ENCODE results near the gene ZNF775. TPM values are rescaled to one million over a fixed set of nuclear protein-coding genes. Genes with fewer than 3 reads are reported as not detected.

ZNF775 gene
- polyA plus RNA-seq, 3 donors from 2014 or later, result 3.3 to 5.5 (median 5.5) TPM

GRCh38 chr7:150406567-150407421 is 27.7 kb downstream of the ZNF775 start:
- Mint-ChIP-seq H3K9me3 (no peaks in the 10 kb centered on the region), H3K4me1 (peaks cover 41 to 42% of the 10 kb centered on the region in 2 donors), H3K36me3 (peaks cover 5 to 13% (median 7%) of the 10 kb centered on the region in 3 donors), H3K27ac (peak overlapping the region; percentile 90 to 98 (median 97)), H3K27me3 (ENCODE audit: low read depth in 3 of 3) (peaks cover 0 to 7% (median 5%) of the 10 kb centered on the region in 3 donors), H3K4me3 (peak overlapping the region; percentile 87 to 98 (median 95))
- peak; percentile 44 to 49 (median 47) for DNase-seq

DNA sequence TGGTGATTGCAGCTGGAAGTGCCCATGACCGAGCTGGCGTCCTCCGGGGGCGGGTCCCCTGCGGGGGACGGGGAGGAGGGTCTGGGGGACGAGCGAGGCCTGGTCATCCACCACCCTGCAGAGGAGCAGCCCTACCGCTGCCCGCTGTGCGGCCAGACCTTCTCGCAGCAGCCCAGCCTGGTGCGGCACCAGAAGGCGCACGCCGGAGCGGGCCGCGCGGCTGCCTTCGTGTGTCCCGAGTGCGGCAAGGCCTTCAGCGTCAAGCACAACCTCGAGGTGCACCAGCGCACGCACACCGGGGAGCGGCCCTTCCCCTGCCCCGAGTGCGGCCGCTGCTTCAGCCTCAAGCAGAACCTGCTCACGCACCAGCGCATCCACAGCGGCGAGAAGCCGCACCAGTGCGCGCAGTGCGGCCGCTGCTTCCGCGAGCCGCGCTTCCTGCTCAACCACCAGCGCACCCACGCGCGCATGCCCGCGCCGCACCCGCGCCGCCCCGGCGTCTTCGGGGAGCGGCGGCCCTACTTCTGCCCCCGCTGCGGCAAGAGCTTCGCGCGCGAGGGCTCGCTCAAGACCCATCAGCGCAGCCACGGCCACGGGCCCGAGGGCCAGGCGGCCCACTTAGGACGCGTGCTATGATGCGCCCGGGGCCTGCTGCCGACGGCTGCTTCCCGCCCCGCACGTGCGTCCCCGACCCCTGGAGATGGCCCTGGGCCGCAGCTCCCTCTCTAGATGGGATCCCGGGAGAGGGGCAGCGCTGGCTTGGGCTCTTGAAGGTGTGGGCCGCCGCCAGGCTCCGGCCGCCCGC is 28.7 kb downstream of the ZNF775 start:
- Mint-ChIP-seq H3K4me1 (peaks cover 39 to 42% of the 10 kb centered on the region in 2 donors), H3K27ac (peak overlapping the region in 1 of 6 donors; percentile 90), H3K4me3 (no peak overlapping the region), H3K9me3 (no peaks in the 10 kb centered on the region), H3K27me3 (ENCODE audit: low read depth in 3 of 3) (peaks cover 0 to 7% (median 5%) of the 10 kb centered on the region in 3 donors), H3K36me3 (peaks cover 5 to 13% (median 7%) of the 10 kb centered on the region in 3 donors)
- DNase-seq, result no peak

DNA sequence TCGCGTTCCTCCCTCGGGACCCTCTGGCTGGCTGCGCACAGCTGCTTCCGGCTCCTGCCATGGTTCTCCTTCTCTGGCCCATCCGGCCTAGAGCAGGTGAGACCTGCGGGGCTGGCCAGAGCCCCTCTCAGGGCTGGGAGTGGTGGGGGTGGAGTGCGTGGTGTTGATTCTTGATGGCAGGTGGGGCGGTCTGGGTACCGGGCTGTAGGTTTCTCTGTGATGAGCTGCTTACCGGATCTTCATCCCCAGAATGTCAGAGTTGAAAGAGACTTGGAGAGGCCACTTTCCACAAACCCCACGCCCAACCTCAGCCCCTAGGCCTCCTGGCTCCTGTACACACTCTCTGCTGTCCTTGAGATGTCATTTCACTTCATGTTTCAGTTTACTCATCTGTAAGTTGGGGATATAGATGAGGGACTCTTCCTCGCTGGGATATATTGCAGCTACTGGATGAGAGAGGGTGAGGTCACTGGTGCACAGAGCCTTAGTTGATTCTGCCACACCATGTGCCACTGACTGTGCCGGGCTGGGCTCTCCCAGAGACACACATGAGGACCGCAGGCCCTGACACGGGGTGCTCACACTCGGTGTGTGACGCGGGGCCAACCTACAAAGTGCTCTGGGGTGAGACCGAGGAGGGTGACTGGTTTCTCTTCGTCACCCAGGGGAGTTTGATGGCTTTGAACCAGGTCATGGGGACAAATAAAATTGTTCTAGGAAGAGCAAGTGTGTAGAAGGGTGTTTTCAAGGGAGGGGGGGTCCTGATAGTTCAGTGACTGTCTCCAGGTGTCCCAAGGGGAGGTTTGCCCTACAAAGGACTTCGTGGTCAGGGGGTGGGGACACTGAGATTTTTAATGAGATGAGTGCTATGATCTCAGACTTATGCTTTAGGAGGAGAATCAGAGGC is 29.5 kb downstream of the ZNF775 start:
- no peak for DNase-seq
- Mint-ChIP-seq H3K27me3 (ENCODE audit: low read depth in 3 of 3) (peaks cover 0 to 7% (median 5%) of the 10 kb centered on the region in 3 donors), H3K4me1 (peaks cover 32 to 38% of the 10 kb centered on the region in 2 donors), H3K27ac (peak overlapping the region; percentile 8 to 77 (median 61)), H3K4me3 (peak overlapping the region in 1 of 5 donors; percentile 0), H3K36me3 (peaks cover 5 to 13% (median 7%) of the 10 kb centered on the region in 3 donors), H3K9me3 (no peaks in the 10 kb centered on the region)

DNA sequence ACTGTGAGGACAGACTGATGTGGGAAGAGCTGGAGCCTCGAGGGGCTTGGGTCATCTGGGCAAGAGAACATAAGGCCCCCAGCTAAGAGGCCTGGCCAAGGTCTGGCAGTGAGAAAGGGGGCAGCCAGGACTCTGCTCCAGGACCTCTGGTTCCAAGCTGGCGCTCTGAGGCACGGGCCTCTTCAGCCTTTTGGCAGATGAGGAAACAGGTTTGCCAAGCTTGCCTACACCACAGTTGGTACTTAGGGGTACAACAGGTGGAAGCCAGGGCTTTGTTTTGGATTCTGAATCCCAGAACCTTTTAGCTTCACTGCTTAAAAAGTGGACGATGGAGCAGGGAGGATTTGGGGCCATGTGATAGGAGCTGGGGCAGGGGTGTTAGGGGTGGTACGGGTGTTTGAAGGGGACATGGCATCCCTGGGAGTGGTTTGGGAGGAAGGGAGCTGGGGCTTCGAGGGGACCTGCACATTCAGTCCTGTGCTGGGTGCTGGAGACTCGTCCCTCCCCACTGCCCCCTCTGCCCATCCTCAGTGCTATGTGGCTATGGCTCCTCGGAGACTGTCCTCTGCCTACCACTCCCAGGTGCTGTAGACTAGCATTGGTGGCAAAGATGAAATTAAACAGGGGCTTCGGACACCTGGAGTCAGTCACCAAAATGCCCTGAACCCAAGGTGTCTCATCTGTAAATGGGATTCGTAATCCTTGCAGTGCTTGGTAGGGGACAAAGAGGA is 30.3 kb downstream of the ZNF775 start:
- peak overlapping the region in 4 of 6 donors; percentile 8 to 77 (median 56) for H3K27ac Mint-ChIP-seq
- peaks cover 24 to 30% of the 10 kb centered on the region in 2 donors for H3K4me1 Mint-ChIP-seq
- no peak overlapping the region for H3K4me3 Mint-ChIP-seq
- peaks cover 5 to 13% (median 7%) of the 10 kb centered on the region in 3 donors for H3K36me3 Mint-ChIP-seq
- no peaks in the 10 kb centered on the region for H3K9me3 Mint-ChIP-seq
- peaks cover 0 to 6% (median 5%) of the 10 kb centered on the region in 3 donors for H3K27me3 Mint-ChIP-seq (ENCODE audit: low read depth in 3 of 3)
- DNase-seq, result no peak

DNA sequence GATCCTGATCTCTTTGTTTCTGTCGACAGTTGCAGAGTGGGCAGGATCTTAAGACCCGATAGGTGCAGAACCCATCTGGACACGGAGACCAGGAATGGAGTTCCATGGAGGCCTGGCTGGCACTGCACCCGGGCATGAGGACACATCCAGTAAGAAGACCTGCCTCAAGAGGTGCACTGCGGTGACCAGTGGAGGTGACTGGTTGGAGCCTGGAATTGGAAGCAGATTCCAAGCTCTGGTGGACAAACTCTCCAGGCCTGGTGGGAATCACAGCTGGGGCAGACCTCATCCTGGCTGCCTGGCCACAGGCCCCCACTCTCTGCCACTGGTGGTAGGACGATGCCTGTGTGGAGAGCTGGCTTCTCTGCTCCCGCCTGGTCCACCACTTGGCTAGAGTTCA is 31.0 kb downstream of the ZNF775 start:
- H3K27me3 Mint-ChIP-seq (ENCODE audit: low read depth in 3 of 3), result peaks cover 0 to 5% (median 4%) of the 10 kb centered on the region in 3 donors
- no peak for DNase-seq
- H3K27ac Mint-ChIP-seq, result no peak overlapping the region
- no peak overlapping the region for H3K4me3 Mint-ChIP-seq
- peaks cover 22 to 26% of the 10 kb centered on the region in 2 donors for H3K4me1 Mint-ChIP-seq
- H3K9me3 Mint-ChIP-seq, result no peaks in the 10 kb centered on the region
- H3K36me3 Mint-ChIP-seq, result peaks cover 5 to 13% (median 7%) of the 10 kb centered on the region in 3 donors

- H3K4me3 Mint-ChIP-seq, result no peak overlapping the region
These were observed 31.7 kb downstream of the ZNF775 start for GRCh38 chr7:150410680-150411346.

DNA sequence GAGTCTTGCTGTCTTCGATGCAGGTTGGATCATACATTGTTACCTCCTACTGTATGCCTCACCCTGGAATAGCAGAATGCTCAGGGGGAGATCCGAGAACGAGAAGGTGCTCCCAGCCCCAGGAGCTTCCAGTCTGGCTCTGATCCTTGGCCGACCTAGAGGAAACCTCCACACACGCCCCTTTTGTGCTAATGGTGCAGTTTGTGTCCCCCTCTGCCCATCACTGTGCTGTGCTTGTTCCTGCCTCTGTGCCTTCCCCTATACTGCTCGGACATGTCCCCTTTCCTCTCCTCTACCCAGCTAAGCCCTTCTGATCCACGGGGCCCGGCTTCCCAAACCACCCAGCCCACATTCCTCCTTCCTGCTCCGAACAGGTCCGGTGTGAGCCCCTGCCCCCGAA is 32.5 kb downstream of the ZNF775 start:
- H3K4me3 Mint-ChIP-seq, result no peak overlapping the region
- no peak for DNase-seq
- H3K27ac Mint-ChIP-seq, result peak overlapping the region in 1 of 6 donors; percentile 22
- no peaks in the 10 kb centered on the region for H3K9me3 Mint-ChIP-seq
- peaks cover 5 to 13% (median 7%) of the 10 kb centered on the region in 3 donors for H3K36me3 Mint-ChIP-seq
- H3K27me3 Mint-ChIP-seq (ENCODE audit: low read depth in 3 of 3), result no peaks in the 10 kb centered on the region
- peaks cover 11 to 13% of the 10 kb centered on the region in 2 donors for H3K4me1 Mint-ChIP-seq

More at GRCh38 chr7:150410680-150411346, 31.7 kb downstream of the ZNF775 start:
- peak overlapping the region in 1 of 6 donors; percentile 34 for H3K27ac Mint-ChIP-seq
- no peak for DNase-seq
- peaks cover 5 to 13% (median 7%) of the 10 kb centered on the region in 3 donors for H3K36me3 Mint-ChIP-seq
- H3K27me3 Mint-ChIP-seq (ENCODE audit: low read depth in 3 of 3), result peaks cover 0 to 3% (median 0%) of the 10 kb centered on the region in 3 donors
- no peaks in the 10 kb centered on the region for H3K9me3 Mint-ChIP-seq
- H3K4me1 Mint-ChIP-seq, result peaks cover 18 to 21% of the 10 kb centered on the region in 2 donors

DNA sequence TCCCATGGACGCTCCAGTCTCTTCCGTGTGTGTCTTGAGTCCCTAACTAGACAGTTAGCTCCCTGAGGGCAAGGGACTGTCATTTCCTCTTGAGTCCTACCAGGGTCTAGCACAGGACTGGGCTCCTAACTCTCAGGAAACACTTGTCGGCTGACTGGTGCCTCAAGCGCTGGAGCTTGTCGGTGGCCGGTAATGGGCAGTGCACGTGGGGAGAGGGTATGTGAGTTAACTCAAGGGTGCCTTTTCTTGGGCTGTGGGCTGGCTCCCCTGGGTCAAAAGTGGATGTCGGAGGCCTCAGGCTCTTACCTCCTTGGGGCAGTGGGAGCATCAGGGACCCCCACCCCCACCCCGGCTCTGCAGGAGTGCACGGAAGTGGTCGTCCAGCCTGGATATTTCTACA is 32.9 kb downstream of the ZNF775 start:
- no peaks in the 10 kb centered on the region for H3K27me3 Mint-ChIP-seq (ENCODE audit: low read depth in 3 of 3)
- DNase-seq, result no peak
- H3K4me1 Mint-ChIP-seq, result peaks cover 6 to 9% of the 10 kb centered on the region in 2 donors
- H3K27ac Mint-ChIP-seq, result peak overlapping the region in 1 of 6 donors; percentile 22
- H3K36me3 Mint-ChIP-seq, result peaks cover 2 to 12% (median 6%) of the 10 kb centered on the region in 3 donors
- no peak overlapping the region for H3K4me3 Mint-ChIP-seq
- no peaks in the 10 kb centered on the region for H3K9me3 Mint-ChIP-seq

GRCh38 chr7:150412518-150413488 is 33.7 kb downstream of the ZNF775 start:
- peaks cover 0 to 10% (median 4%) of the 10 kb centered on the region in 3 donors for H3K36me3 Mint-ChIP-seq
- peak overlapping the region in 1 of 6 donors; percentile 11 for H3K27ac Mint-ChIP-seq
- H3K4me3 Mint-ChIP-seq, result no peak overlapping the region
- DNase-seq, result no peak
- no peaks in the 10 kb centered on the region for H3K27me3 Mint-ChIP-seq (ENCODE audit: low read depth in 3 of 3)
- H3K9me3 Mint-ChIP-seq, result no peaks in the 10 kb centered on the region
- peaks cover 4 to 5% of the 10 kb centered on the region in 2 donors for H3K4me1 Mint-ChIP-seq

DNA sequence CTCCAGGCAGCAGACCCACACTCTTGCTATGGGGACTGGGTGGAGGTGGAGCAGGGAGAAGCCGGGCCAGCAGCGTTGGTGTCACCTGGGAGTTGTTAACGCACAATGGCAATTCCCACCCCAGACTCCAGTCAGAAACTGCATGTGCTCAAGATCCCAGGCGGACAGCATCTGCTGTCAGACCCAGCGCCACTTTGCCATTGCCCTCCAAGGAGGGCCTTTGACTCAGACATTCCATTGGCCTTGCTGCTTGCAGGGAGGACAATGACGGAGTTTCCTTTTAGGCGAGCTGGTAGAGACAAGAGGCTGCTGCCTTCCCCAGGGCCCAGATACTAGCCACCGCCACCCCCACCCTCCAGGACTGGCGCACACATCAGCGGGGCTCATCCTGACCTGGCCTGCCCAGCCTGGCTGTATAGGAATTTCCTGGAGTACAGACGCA is 34.5 kb downstream of the ZNF775 start:
- Mint-ChIP-seq H3K4me3 (no peak overlapping the region), H3K27me3 (ENCODE audit: low read depth in 3 of 3) (no peaks in the 10 kb centered on the region), H3K9me3 (no peaks in the 10 kb centered on the region), H3K4me1 (peaks cover 2 to 4% of the 10 kb centered on the region in 2 donors), H3K27ac (no peak overlapping the region), H3K36me3 (peaks cover 0 to 8% (median 1%) of the 10 kb centered on the region in 3 donors)
- DNase-seq, result no peak
